HG02610 (cell line): ENCODE data around the gene RGS6.

Experiments
- ATAC-seq: cut with Tn5 transposase; IDR thresholded peaks from one replicate; pipeline ENCODE4 v1.9.1; 2021; ENCODE audit warnings: mild to moderate bottlenecking, moderate library complexity; ENCODE audit not compliant: unreplicated experiment

RGS6 gene

GRCh38 chr14:72063761-72064282 lies 131.6 kb downstream of the RGS6 start:
- no peak for ATAC-seq

- no peak for ATAC-seq
Observed at GRCh38 chr14:72064501-72064900, 132.3 kb downstream of the RGS6 start.

- ATAC-seq, result no peak
Observed at GRCh38 chr14:72070458-72070857, 138.2 kb downstream of the RGS6 start.

GRCh38 chr14:72075649-72076334 lies 143.6 kb downstream of the RGS6 start:
- ATAC-seq, result no peak

GRCh38 chr14:72081137-72081536 lies 148.9 kb downstream of the RGS6 start:
- ATAC-seq, result no peak

DNA sequence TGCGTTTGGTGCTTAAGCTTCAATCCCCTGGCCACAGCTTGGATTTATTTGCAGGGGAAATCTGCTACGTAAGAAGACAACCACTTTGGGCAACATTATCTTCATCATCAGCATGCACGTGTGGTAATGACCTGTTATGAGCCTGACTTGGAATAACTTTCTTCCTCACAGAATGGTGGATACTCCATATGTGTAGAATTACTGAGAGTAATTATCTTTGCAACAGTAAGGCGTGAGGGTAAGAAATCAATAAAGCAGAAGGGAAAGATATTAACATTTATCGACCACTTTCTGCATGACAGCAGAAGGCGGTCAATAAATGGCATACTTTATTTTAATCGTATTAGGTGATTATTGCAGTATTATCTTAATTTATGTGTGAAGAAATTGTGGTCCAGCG lies 152.7 kb downstream of the RGS6 start:
- no peak for ATAC-seq

DNA sequence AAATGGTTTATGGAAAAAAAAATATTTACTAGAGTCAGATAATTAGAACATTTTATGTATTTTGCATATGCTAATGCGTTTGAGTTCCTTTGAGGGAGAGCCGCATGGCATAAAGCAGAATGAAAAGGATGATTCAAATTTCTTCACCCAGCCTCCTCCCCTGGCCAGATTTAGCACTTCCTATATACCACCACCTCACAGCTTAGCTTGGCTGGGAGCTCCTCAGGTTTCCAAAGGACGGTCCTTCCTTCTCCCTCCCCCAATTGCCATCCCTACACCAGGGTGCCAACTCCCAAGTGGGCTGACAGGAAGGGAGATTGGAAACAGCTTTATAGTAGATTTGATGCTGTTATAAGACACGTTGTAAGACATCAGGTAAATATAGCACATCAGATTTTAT lies 157.4 kb downstream of the RGS6 start:
- no peak for ATAC-seq

DNA sequence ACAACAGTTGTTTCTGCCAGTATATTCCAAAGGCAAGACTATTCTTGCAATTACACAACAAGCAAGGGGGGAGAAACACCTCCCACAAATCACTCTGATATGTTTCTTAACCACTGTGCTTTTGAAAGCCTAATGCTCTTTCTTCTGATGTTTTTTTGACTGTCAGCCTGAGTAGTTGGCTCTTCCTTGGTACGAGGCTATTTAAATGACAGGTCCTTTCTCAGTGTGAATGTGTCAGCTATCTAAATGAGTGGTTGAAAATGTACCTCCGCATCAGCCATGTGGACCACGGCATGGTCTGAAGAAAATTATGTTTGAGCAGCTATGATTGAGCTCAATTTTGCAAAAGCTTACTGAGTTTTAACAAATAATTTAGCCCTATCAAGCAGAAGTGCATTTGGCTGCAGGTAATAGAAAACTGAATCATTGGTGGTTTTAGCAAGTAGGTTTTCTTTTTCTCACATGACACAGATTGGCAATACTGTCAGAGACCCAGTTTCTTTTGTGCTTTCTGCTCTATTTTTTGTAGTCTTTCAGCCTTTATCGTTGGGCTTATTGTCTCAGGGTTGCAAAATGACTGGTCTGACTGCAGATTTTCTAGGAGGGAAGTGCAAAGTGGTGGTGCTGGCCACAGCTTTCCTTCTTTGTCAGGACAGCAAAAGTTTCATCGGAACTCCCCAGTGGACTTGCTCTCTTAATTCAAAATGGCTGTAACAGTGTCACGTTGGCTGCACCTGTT lies 162.8 kb downstream of the RGS6 start:
- ATAC-seq, result no peak

DNA sequence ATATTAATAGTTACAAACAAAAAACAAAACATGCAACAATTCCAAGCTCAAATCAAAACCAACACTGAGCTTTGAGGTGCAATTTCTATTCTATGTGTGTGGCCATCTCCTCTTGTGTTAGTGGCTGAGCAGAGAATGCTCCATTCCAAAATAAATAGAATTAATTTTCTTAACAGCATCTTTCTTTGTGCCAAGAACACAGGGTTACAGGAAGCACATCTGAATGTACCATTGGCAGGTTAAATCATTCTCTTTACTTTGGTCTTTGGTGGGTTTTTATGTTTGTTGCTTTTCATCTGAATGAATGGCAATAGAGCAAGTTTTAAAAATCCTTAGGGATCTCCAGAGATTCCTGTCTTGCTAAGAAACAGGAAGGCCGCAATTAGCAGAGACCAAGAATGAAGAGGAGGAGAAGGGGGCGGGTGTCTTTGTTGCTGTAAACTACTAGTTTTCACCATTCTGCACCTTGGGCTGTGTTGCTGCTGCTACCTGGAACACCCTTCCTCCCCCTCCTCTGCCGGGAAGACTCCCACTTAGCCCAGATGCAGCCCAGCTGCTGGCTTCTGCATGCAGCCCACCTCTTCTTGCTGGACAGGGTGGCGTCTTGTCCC lies 165.0 kb downstream of the RGS6 start:
- ATAC-seq, result no peak

- ATAC-seq, result no peak
Observed at GRCh38 chr14:72098210-72098609, 166.0 kb downstream of the RGS6 start.

DNA sequence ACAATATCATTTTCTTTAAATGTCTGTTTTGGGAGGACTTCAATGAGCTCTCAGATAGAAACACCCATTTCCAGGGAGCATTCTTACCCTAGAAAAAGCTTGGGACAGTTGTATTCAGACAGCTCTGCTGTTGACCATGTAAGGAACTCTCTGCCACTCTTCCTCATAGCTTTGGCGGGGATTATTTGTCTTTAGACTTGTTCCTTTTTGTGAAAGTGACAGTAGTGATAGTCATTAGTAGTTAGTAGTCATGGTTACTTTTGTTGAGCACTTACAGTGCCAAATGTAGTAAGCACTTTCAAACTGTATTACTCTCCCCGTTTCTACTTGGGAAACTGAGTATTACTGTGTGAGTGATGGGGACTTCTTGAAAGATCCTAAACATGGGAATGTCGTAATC lies 167.3 kb downstream of the RGS6 start:
- no peak for ATAC-seq

DNA sequence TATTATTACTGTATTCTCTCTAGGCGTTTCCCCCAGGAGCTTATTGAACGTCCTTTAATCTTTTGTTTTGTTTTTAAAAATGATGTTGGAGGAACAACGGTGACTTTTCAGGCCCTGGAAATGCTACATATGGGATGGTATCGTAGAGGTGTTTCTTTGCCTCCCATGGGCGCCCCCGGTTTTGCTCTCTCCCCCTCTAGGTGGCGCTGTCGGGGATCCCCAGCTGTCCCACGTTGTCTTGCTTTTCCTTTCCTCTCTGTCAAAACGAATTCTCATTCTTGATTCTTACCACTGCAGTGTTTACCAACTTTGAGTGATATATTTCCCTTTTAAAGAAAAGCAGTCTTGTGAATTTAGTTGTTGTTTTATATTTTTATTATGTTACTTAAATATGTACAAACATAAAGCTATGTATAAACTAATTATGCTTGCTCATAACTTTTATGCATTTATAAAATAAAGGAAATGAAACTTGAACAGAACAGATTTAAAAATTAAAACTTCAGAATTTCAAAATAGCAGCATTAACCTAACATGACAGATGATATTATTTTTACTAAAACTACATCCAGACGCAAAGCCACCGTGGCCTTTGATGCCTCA lies 171.9 kb downstream of the RGS6 start:
- no peak for ATAC-seq

DNA sequence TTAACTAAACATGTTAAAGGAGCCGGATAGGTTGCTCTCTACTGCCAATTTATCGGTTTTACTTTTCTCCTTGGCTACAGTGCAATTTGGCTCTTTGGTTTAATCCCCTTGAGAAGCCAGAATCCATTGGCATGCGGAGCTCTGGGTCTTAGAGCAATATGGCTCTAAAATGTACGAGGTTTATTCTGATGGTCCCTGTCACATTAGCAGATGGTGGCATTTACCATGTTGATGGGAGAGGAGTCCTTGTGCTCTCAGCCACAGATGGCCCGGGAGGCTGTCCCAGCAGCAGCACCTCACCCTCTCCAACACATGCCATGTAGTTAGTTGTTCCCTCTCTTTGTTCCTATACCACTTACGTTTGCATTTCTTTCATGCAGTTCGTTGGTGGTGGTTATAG lies 179.7 kb downstream of the RGS6 start:
- no peak for ATAC-seq

- ATAC-seq, result no peak
Observed at GRCh38 chr14:72118841-72119240, 186.6 kb downstream of the RGS6 start.

- no peak for ATAC-seq
Observed at GRCh38 chr14:72120315-72120714, 188.1 kb downstream of the RGS6 start.

DNA sequence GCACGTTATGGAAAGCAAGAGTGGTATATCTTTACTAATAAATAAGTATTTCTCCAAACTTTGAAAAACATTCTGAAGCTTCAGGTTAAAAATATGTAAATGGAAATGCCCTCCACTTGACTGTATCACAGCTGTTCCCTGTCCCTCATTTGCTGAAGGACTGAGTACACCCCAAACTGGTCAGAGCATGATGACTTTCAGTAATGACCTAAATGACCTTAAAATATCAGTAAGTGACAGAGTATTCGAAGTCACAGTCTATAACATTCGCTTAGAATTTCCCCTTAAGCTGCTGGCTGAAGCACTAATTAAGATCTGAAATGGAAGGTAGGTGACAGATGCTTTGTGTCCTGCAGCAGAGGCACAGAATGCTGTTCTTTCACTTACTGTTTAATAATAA lies 191.5 kb downstream of the RGS6 start:
- no peak for ATAC-seq

GRCh38 chr14:72124171-72124570 lies 191.9 kb downstream of the RGS6 start:
- ATAC-seq, result no peak

DNA sequence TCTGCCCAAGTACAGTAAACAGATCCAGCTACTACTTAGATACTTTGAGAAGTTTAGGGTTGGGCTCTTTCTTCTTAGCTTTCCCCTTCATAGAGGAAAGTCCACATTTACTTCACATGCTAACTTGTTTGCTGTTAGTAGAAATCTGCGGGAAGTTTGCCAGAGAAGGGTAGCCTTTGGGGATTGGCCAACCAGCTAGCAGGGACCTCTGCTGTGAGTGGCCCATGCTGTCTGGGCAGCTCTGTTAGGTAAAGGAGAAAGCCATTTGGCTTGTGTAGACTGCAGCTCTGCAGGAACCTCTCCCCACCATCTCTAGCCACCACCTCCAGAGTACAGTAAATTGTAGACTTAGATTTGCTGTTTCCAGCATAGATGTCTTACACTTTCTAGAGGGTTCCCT lies 193.9 kb downstream of the RGS6 start:
- no peak for ATAC-seq

GRCh38 chr14:72126561-72126960 lies 194.3 kb downstream of the RGS6 start:
- ATAC-seq, result no peak

- ATAC-seq, result no peak
Observed at GRCh38 chr14:72128629-72129028, 196.4 kb downstream of the RGS6 start.

DNA sequence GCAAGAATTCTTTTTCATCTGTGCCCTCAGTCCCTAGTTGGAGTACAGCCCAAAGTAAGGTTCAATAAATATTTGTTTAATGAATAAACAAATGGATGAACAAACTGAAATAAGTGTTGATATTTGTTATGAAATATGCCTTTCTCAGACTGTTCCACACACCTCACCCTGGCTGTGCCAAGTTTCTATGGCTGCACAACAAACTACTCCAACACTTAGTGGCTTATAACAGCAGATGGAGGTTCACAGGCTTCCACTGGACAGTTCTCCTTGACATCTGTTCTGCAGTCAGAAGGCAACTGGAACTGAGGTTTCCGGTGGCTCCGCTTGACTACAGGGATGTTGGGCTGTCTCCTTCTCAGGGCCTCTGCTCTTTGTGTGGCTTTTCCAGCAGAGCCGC lies 197.1 kb downstream of the RGS6 start:
- ATAC-seq, result no peak

DNA sequence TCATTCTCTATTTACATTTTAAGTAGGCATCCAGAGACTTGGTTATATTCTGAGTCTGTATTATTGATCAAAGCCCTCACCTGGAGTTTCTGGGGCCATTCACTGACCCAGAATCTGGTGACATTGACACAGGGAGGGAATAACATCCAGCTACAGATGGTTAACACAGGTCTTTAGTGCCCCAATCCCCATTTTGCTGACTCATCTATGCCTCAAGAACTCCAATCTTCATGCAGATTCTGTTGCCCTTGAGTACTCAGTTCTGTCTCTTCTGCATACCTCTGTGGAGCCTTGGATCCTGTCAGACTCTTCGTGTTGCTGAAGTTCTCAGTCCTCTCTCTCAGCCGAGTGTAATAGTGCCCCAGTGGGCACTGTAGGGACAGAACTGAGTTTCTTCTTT lies 208.9 kb downstream of the RGS6 start:
- no peak for ATAC-seq
